GM23338 (cell line): ENCODE results near the gene TTC27. TPM values are rescaled to one million over a fixed set of nuclear protein-coding genes. Genes with fewer than 3 reads are reported as not detected.
A peak's percentile ranks its signal among the peaks of the same experiment; 100 is the strongest.

Experiments
- ATAC-seq: fragments of 200-7000 bp; cut with Tn5 transposase; 3 replicates; pipeline ENCODE4 v1.9.1; 2020
- DNase-seq: peaks from one replicate; pipeline ENCODE4 v3.0.0-alpha.2; 2015; ENCODE audit warnings: low spot score
- H2AFZ ChIP-seq: fragments of 200-600 bp; sonication (generic); 2 replicates; pipeline ENCODE4 v1.8.0; 2016; ENCODE audit warnings: antibody characterized with exemption, mild to moderate bottlenecking, moderate library complexity
- H3F3A ChIP-seq: fragments of 200-600 bp; sonication (generic); replicated peaks from 2 replicates; pipeline ENCODE4 v1.8.0; 2017; ENCODE audit warnings: antibody characterized with exemption, mixed run types, low read depth
- H3K27ac ChIP-seq: fragments of 200-600 bp; sonication (generic); 2 replicates; pipeline ENCODE4 v1.6.1; 2016; ENCODE audit warnings: low read depth
- H3K27me3 ChIP-seq: fragments of 200-600 bp; sonication (generic); 2 replicates; pipeline ENCODE4 v1.8.0; 2016; ENCODE audit warnings: mild to moderate bottlenecking, mixed run types, moderate library complexity; ENCODE audit not compliant: insufficient read depth
- H3K36me3 ChIP-seq: fragments of 200-600 bp; sonication (generic); 2 replicates; pipeline ENCODE4 v1.8.0; 2016; ENCODE audit warnings: mild to moderate bottlenecking; ENCODE audit not compliant: insufficient read depth
- H3K4me1 ChIP-seq: fragments of 200-600 bp; sonication (generic); 2 replicates; pipeline ENCODE4 v1.8.0; 2016; ENCODE audit warnings: mild to moderate bottlenecking, moderate library complexity; ENCODE audit not compliant: insufficient read depth
- H3K4me2 ChIP-seq: fragments of 200-600 bp; sonication (generic); 2 replicates; pipeline ENCODE4 v1.7.1; 2017; ENCODE audit warnings: mixed run types
- H3K4me3 ChIP-seq: fragments of 200-600 bp; sonication (generic); 2 replicates; pipeline ENCODE4 v1.6.1; 2016; ENCODE audit warnings: mixed run types
- H3K79me2 ChIP-seq: fragments of 200-600 bp; sonication (generic); replicated peaks from 2 replicates; pipeline ENCODE4 v1.8.0; 2017; ENCODE audit warnings: mild to moderate bottlenecking; ENCODE audit not compliant: insufficient read depth
- H3K9me2 ChIP-seq: fragments of 200-600 bp; sonication (generic); 2 replicates; pipeline ENCODE4 v1.8.0; 2017; ENCODE audit not compliant: insufficient read depth
- H4K20me1 ChIP-seq: fragments of 200-600 bp; sonication (generic); replicated peaks from 2 replicates; pipeline ENCODE4 v1.8.0; 2017; ENCODE audit warnings: mild to moderate bottlenecking; ENCODE audit not compliant: insufficient read depth
- H3K27ac Mint-ChIP-seq: 2 replicates; pipeline ENCODE4 v1.8.0; 2020; ENCODE audit warnings: inconsistent platforms, mild to moderate bottlenecking, moderate library complexity, mixed read lengths
- H3K27me3 Mint-ChIP-seq: 3 replicates; pipeline ENCODE4 v1.8.0; 2022; ENCODE audit warnings: low read depth, mild to moderate bottlenecking, moderate library complexity, mixed read lengths, inconsistent platforms; ENCODE audit not compliant: insufficient read depth, poor library complexity
- H3K36me3 Mint-ChIP-seq: 3 replicates; pipeline ENCODE4 v1.8.0; 2021; ENCODE audit warnings: low read depth, mild to moderate bottlenecking, inconsistent platforms, moderate library complexity, mixed read lengths
- H3K4me1 Mint-ChIP-seq: 3 replicates; pipeline ENCODE4 v1.8.0; 2020; ENCODE audit warnings: mild to moderate bottlenecking, inconsistent platforms, mixed read lengths
- H3K4me3 Mint-ChIP-seq: 3 replicates; pipeline ENCODE4 v1.8.0; 2021; ENCODE audit warnings: moderate library complexity, mild to moderate bottlenecking, inconsistent platforms, mixed read lengths
- H3K9me3 Mint-ChIP-seq: 3 replicates; pipeline ENCODE4 v1.8.0; 2020; ENCODE audit warnings: moderate library complexity, mild to moderate bottlenecking, inconsistent platforms, mixed read lengths
- CREB1 ChIP-seq: fragments of 250-450 bp; sonication (Bioruptor Pico); IDR thresholded peaks from 2 replicates; pipeline ENCODE4 v1.5.0; 2020; ENCODE audit warnings: low read depth, mild to moderate bottlenecking, moderate library complexity
- EZH2 ChIP-seq: fragments of 200-600 bp; sonication (generic); IDR thresholded peaks from one replicate; pipeline ENCODE4 v1.8.0; 2017; ENCODE audit warnings: antibody characterized with exemption, mild to moderate bottlenecking, low read depth; ENCODE audit not compliant: unreplicated experiment
- EZH2phosphoT487 ChIP-seq: fragments of 200-600 bp; sonication (generic); IDR thresholded peaks from one replicate; pipeline ENCODE4 v1.8.1; 2018; ENCODE audit warnings: antibody characterized with exemption; ENCODE audit not compliant: unreplicated experiment
- JUNB ChIP-seq: IDR thresholded peaks from one replicate; pipeline ENCODE4 v1.6.1; 2016; ENCODE audit warnings: antibody characterized with exemption; ENCODE audit not compliant: unreplicated experiment
- POLR2AphosphoS5 ChIP-seq: IDR thresholded peaks from 2 replicates; pipeline ENCODE4 v1.6.1; 2016; ENCODE audit warnings: antibody characterized with exemption, low read depth
- STAT1 ChIP-seq: IDR thresholded peaks from one replicate; pipeline ENCODE4 v1.6.1; 2016; ENCODE audit warnings: antibody characterized with exemption; ENCODE audit not compliant: unreplicated experiment
- ZNF114 ChIP-seq: fragments of 250-450 bp; sonication (Bioruptor Pico); IDR thresholded peaks from 2 replicates; pipeline ENCODE4 v1.5.0; 2020; ENCODE audit warnings: mild to moderate bottlenecking, moderate library complexity
- ZNF331 ChIP-seq: fragments of 250-450 bp; sonication (Bioruptor Pico); IDR thresholded peaks from 2 replicates; pipeline ENCODE4 v1.5.0; 2020; ENCODE audit warnings: low read depth, mild to moderate bottlenecking, moderate library complexity
- polyA plus RNA-seq: library from polyadenylated mRNA; unstranded; fragments of >200 nt; fragmentation: Nextera tagmentation; extraction: Ambion mirVana; gene quantifications from 2 replicates; pipeline ENCODE4 v1.2.1, GENCODE V29; 2016
- total RNA-seq: library from RNA; depleted of rRNA; stranded (reverse); fragments of >200 nt; shearing (Covaris generic); gene quantifications from 2 replicates; pipeline ENCODE4 v1.2.3, GENCODE V29; 2014
- TF ChIP-seq, protein P1 (sequence below): IDR thresholded peaks from 2 replicates; pipeline ENCODE4 v1.6.1; 2016; ENCODE audit warnings: antibody characterized with exemption
- TF ChIP-seq, protein P2 (sequence below), 2 experiments: fragments of 200-600 bp in 1 of 2; sonication (generic) in 1 of 2; conservative IDR thresholded peaks; 2 replicates each; pipeline versions ENCODE4 v1.5.1 to v1.6.1; 2016 to 2017; ENCODE audit warnings: antibody characterized with exemption in 2 of 2, low read depth in 2 of 2, mild to moderate bottlenecking in 2 of 2, moderate library complexity in 1 of 2
- TF ChIP-seq, protein P3 (sequence below): IDR thresholded peaks from one replicate; pipeline ENCODE4 v1.6.1; 2018; ENCODE audit warnings: antibody characterized with exemption; ENCODE audit not compliant: unreplicated experiment
- TF ChIP-seq, protein P4 (sequence below): fragments of 250-450 bp; sonication (Bioruptor Pico); IDR thresholded peaks from 2 replicates; pipeline ENCODE4 v1.5.0; 2020; ENCODE audit warnings: mild to moderate bottlenecking, moderate library complexity

TTC27 gene
- total and polyA plus RNA-seq, 2 experiments from 2014 or later, result 11.8 to 41.3 TPM

DNA sequence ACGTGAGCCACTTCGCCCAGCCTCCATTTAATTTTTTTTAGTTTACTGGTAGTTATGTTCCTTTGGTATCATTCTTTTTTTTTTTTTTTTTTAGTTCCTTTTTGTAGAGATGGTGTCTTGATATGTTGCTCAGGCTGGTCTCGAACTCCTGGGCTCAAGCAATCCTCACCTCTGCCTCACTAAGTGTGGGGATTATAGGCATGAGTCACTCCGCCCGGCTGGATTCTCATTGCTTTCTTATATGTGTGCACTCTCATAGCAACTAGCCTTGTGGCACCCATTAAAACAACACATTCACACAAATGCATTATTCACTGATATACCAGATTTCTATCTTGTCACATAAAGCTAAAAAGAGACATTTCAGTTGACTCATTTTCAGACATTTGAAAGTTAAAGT is 4.2 kb downstream of the TTC27 start:
- H3K27ac ChIP-seq, result 0 out of 2 replicates have a peak overlapping the region, but pooled peaks have one; percentile 20
- peaks cover 9% of the 10 kb centered on the region for H3K27me3 Mint-ChIP-seq
- DNase-seq, result no peak
- H3K4me1 Mint-ChIP-seq, result peaks cover 7% of the 10 kb centered on the region; the same call in 2 of the 3 replicates
- H3K9me3 Mint-ChIP-seq, result no peaks in the 10 kb centered on the region
- H3F3A ChIP-seq, result peaks cover 6% of the 10 kb centered on the region; the same call in 1 of the 2 replicates
- H3K79me2 ChIP-seq, result peaks cover 19% of the 10 kb centered on the region
- no peak overlapping the region for H3K4me3 ChIP-seq
- H3K4me2 ChIP-seq, result no peak overlapping the region
- no peaks in the 10 kb centered on the region for H3K4me1 ChIP-seq
- H3K27ac Mint-ChIP-seq, result no peak overlapping the region
- H3K4me3 Mint-ChIP-seq, result no peak overlapping the region
- H3K27me3 ChIP-seq, result no peaks in the 10 kb centered on the region
- H2AFZ ChIP-seq, result no peak overlapping the region
- H4K20me1 ChIP-seq, result 0 out of 2 replicates have a peak, but pooled peaks cover 3% of the 10 kb centered on the region
- peaks cover 4% of the 10 kb centered on the region; the same call in 1 of the 2 replicates for H3K36me3 ChIP-seq
- no peak for TF ChIP-seq JUNB
- TF ChIP-seq STAT1, result no peak
- TF ChIP-seq ZNF114 (CRISPR knock-in tag), result no peak
- TF ChIP-seq CREB1, result no peak
- TF ChIP-seq, protein P1, sequence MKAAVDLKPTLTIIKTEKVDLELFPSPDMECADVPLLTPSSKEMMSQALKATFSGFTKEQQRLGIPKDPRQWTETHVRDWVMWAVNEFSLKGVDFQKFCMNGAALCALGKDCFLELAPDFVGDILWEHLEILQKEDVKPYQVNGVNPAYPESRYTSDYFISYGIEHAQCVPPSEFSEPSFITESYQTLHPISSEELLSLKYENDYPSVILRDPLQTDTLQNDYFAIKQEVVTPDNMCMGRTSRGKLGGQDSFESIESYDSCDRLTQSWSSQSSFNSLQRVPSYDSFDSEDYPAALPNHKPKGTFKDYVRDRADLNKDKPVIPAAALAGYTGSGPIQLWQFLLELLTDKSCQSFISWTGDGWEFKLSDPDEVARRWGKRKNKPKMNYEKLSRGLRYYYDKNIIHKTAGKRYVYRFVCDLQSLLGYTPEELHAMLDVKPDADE, result no peak
- no peak for TF ChIP-seq ZNF331 (CRISPR knock-in tag)
- no peak for TF ChIP-seq POLR2AphosphoS5
- TF ChIP-seq EZH2, result no peak
- TF ChIP-seq, protein P2, sequence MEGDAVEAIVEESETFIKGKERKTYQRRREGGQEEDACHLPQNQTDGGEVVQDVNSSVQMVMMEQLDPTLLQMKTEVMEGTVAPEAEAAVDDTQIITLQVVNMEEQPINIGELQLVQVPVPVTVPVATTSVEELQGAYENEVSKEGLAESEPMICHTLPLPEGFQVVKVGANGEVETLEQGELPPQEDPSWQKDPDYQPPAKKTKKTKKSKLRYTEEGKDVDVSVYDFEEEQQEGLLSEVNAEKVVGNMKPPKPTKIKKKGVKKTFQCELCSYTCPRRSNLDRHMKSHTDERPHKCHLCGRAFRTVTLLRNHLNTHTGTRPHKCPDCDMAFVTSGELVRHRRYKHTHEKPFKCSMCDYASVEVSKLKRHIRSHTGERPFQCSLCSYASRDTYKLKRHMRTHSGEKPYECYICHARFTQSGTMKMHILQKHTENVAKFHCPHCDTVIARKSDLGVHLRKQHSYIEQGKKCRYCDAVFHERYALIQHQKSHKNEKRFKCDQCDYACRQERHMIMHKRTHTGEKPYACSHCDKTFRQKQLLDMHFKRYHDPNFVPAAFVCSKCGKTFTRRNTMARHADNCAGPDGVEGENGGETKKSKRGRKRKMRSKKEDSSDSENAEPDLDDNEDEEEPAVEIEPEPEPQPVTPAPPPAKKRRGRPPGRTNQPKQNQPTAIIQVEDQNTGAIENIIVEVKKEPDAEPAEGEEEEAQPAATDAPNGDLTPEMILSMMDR (conservative IDR thresholded peaks at IDR 0.05; ENCODE audit: low read depth in 2 of 2), result no peak
- no peak for TF ChIP-seq EZH2phosphoT487
- TF ChIP-seq, protein P3, sequence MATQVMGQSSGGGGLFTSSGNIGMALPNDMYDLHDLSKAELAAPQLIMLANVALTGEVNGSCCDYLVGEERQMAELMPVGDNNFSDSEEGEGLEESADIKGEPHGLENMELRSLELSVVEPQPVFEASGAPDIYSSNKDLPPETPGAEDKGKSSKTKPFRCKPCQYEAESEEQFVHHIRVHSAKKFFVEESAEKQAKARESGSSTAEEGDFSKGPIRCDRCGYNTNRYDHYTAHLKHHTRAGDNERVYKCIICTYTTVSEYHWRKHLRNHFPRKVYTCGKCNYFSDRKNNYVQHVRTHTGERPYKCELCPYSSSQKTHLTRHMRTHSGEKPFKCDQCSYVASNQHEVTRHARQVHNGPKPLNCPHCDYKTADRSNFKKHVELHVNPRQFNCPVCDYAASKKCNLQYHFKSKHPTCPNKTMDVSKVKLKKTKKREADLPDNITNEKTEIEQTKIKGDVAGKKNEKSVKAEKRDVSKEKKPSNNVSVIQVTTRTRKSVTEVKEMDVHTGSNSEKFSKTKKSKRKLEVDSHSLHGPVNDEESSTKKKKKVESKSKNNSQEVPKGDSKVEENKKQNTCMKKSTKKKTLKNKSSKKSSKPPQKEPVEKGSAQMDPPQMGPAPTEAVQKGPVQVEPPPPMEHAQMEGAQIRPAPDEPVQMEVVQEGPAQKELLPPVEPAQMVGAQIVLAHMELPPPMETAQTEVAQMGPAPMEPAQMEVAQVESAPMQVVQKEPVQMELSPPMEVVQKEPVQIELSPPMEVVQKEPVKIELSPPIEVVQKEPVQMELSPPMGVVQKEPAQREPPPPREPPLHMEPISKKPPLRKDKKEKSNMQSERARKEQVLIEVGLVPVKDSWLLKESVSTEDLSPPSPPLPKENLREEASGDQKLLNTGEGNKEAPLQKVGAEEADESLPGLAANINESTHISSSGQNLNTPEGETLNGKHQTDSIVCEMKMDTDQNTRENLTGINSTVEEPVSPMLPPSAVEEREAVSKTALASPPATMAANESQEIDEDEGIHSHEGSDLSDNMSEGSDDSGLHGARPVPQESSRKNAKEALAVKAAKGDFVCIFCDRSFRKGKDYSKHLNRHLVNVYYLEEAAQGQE, result no peak
- TF ChIP-seq, protein P4, sequence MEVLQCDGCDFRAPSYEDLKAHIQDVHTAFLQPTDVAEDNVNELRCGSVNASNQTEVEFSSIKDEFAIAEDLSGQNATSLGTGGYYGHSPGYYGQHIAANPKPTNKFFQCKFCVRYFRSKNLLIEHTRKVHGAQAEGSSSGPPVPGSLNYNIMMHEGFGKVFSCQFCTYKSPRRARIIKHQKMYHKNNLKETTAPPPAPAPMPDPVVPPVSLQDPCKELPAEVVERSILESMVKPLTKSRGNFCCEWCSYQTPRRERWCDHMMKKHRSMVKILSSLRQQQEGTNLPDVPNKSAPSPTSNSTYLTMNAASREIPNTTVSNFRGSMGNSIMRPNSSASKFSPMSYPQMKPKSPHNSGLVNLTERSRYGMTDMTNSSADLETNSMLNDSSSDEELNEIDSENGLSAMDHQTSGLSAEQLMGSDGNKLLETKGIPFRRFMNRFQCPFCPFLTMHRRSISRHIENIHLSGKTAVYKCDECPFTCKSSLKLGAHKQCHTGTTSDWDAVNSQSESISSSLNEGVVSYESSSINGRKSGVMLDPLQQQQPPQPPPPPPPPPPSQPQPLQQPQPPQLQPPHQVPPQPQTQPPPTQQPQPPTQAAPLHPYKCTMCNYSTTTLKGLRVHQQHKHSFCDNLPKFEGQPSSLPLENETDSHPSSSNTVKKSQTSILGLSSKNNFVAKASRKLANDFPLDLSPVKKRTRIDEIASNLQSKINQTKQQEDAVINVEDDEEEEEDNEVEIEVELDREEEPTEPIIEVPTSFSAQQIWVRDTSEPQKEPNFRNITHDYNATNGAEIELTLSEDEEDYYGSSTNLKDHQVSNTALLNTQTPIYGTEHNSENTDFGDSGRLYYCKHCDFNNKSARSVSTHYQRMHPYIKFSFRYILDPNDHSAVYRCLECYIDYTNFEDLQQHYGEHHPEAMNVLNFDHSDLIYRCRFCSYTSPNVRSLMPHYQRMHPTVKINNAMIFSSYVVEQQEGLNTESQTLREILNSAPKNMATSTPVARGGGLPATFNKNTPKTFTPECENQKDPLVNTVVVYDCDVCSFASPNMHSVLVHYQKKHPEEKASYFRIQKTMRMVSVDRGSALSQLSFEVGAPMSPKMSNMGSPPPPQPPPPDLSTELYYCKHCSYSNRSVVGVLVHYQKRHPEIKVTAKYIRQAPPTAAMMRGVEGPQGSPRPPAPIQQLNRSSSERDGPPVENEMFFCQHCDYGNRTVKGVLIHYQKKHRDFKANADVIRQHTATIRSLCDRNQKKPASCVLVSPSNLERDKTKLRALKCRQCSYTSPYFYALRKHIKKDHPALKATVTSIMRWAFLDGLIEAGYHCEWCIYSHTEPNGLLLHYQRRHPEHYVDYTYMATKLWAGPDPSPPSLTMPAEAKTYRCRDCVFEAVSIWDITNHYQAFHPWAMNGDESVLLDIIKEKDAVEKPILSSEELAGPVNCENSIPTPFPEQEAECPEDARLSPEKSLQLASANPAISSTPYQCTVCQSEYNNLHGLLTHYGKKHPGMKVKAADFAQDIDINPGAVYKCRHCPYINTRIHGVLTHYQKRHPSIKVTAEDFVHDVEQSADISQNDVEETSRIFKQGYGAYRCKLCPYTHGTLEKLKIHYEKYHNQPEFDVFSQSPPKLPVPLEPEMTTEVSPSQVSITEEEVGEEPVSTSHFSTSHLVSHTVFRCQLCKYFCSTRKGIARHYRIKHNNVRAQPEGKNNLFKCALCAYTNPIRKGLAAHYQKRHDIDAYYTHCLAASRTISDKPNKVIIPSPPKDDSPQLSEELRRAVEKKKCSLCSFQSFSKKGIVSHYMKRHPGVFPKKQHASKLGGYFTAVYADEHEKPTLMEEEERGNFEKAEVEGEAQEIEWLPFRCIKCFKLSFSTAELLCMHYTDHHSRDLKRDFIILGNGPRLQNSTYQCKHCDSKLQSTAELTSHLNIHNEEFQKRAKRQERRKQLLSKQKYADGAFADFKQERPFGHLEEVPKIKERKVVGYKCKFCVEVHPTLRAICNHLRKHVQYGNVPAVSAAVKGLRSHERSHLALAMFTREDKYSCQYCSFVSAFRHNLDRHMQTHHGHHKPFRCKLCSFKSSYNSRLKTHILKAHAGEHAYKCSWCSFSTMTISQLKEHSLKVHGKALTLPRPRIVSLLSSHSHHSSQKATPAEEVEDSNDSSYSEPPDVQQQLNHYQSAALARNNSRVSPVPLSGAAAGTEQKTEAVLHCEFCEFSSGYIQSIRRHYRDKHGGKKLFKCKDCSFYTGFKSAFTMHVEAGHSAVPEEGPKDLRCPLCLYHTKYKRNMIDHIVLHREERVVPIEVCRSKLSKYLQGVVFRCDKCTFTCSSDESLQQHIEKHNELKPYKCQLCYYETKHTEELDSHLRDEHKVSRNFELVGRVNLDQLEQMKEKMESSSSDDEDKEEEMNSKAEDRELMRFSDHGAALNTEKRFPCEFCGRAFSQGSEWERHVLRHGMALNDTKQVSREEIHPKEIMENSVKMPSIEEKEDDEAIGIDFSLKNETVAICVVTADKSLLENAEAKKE (CRISPR knock-in tag), result no peak
- peaks cover 11% of the 10 kb centered on the region; the same call in 2 of the 3 replicates for H3K36me3 Mint-ChIP-seq
- no peak for ATAC-seq
- H3K9me2 ChIP-seq, result no peaks in the 10 kb centered on the region
